GM19438 (cell line): ENCODE data around the gene ARSG.
A peak's percentile ranks its signal among the peaks of the same experiment; 100 is the strongest.

Source experiments
- ATAC-seq: cut with Tn5 transposase; IDR thresholded peaks from one replicate; pipeline ENCODE4 v1.9.1; 2021; ENCODE audit warnings: low read depth; ENCODE audit not compliant: unreplicated experiment

ARSG gene

GRCh38 chr17:68443972-68444464, 152.7 kb downstream of the ARSG start:
- ATAC-seq: no peak

GRCh38 chr17:68445671-68446070, 154.4 kb downstream of the ARSG start:
- ATAC-seq: no peak

- ATAC-seq: no peak
Observed at GRCh38 chr17:68446626-68447041, 155.3 kb downstream of the ARSG start.

GRCh38 chr17:68449021-68449739, 157.9 kb downstream of the ARSG start:
- ATAC-seq: no peak

- ATAC-seq: no peak
Observed at GRCh38 chr17:68450391-68450790, 159.1 kb downstream of the ARSG start.

- ATAC-seq: no peak
Observed at GRCh38 chr17:68450801-68451200, 159.5 kb downstream of the ARSG start.

- no peak for ATAC-seq
Observed at GRCh38 chr17:68451670-68452354, 160.5 kb downstream of the ARSG start.

- ATAC-seq: no peak
Observed at GRCh38 chr17:68452724-68453290, 161.5 kb downstream of the ARSG start.

GRCh38 chr17:68453991-68454665, 162.8 kb downstream of the ARSG start:
- ATAC-seq: no peak

GRCh38 chr17:68455901-68456338, 164.6 kb downstream of the ARSG start:
- no peak for ATAC-seq

GRCh38 chr17:68456339-68457167, 165.3 kb downstream of the ARSG start:
- no peak for ATAC-seq

- peak; percentile 28 for ATAC-seq
Observed at GRCh38 chr17:68457168-68457538, 165.9 kb downstream of the ARSG start, which contains the start of gene WIPI1. Gene WIPI1, minus strand, starts transcription at chr17:68457496. Its CDS starts 75 bp downstream, at chr17:68457421.

- peak; percentile 73 for ATAC-seq
Observed at GRCh38 chr17:68457539-68458259, 166.4 kb downstream of the ARSG start.

GRCh38 chr17:68458260-68459036, 167.2 kb downstream of the ARSG start:
- no peak for ATAC-seq

- ATAC-seq: no peak
Observed at GRCh38 chr17:68459037-68459639, 167.8 kb downstream of the ARSG start.

GRCh38 chr17:68460146-68460545, 168.9 kb downstream of the ARSG start:
- ATAC-seq: no peak

GRCh38 chr17:68460715-68461114, 169.4 kb downstream of the ARSG start:
- ATAC-seq: no peak

GRCh38 chr17:68461122-68461539, 169.8 kb downstream of the ARSG start:
- no peak for ATAC-seq
